NCI-H526 (cell line): Measurements from ENCODE around the gene PHF21B.
"Not testable (repeated sequence)": the region's sequence is repeated elsewhere in the genome, so short reads cannot be mapped to it uniquely, and the experiment has no call there.

Experiments
- DNase-seq, 2 experiments: peaks; one replicate each; lab custom pipeline; 2025; lab: John Stamatoyannopoulos, UW

Gene PHF21B

GRCh38 chr22:44961682-44962081 lies 48.1 kb downstream of the PHF21B start:
- not testable (repeated sequence) for DNase-seq

- DNase-seq = peak; percentile 13 to 39
These were observed 52.7 kb downstream of the PHF21B start for GRCh38 chr22:44956840-44957767.

- DNase-seq = no peak
These were observed 54.7 kb downstream of the PHF21B start for GRCh38 chr22:44955102-44955501.

- DNase-seq = no peak
These were observed 55.7 kb downstream of the PHF21B start for GRCh38 chr22:44954149-44954548.

GRCh38 chr22:44952863-44953746 lies 56.7 kb downstream of the PHF21B start:
- no peak for DNase-seq

- DNase-seq = no peak
These were observed 58.3 kb downstream of the PHF21B start for GRCh38 chr22:44951510-44951816.

GRCh38 chr22:44950806-44951509 lies 58.8 kb downstream of the PHF21B start:
- no peak for DNase-seq

GRCh38 chr22:44947846-44948245 lies 62.0 kb downstream of the PHF21B start:
- no peak for DNase-seq

GRCh38 chr22:44947049-44947448 lies 62.8 kb downstream of the PHF21B start:
- DNase-seq = no peak

- DNase-seq = no peak
These were observed 64.8 kb downstream of the PHF21B start for GRCh38 chr22:44944883-44945601.

- no peak for DNase-seq
These were observed 66.0 kb downstream of the PHF21B start for GRCh38 chr22:44943701-44944324.

- no peak for DNase-seq
These were observed 66.7 kb downstream of the PHF21B start for GRCh38 chr22:44942979-44943700.

GRCh38 chr22:44942056-44942455 lies 67.7 kb downstream of the PHF21B start:
- DNase-seq = no peak

GRCh38 chr22:44941207-44941606 lies 68.6 kb downstream of the PHF21B start:
- DNase-seq = no peak

GRCh38 chr22:44940130-44940529 lies 69.7 kb downstream of the PHF21B start:
- DNase-seq = peak in 1 of 2 experiments; percentile 5

- no peak for DNase-seq
These were observed 70.4 kb downstream of the PHF21B start for GRCh38 chr22:44939451-44939850.

- DNase-seq = no peak
These were observed 70.9 kb downstream of the PHF21B start for GRCh38 chr22:44938886-44939285.

GRCh38 chr22:44937216-44937615 lies 72.6 kb downstream of the PHF21B start:
- DNase-seq = no peak

GRCh38 chr22:44936201-44936600 lies 73.6 kb downstream of the PHF21B start:
- no peak for DNase-seq

- DNase-seq = no peak
These were observed 74.1 kb downstream of the PHF21B start for GRCh38 chr22:44935724-44936123.

GRCh38 chr22:44934454-44934735 lies 75.4 kb downstream of the PHF21B start:
- DNase-seq = no peak
